ENCODE data around the gene CDK8.

- no peak for TF ChIP-seq POLR2A (IDR thresholded peaks at IDR 0.05)
- TF ChIP-seq, protein P1, sequence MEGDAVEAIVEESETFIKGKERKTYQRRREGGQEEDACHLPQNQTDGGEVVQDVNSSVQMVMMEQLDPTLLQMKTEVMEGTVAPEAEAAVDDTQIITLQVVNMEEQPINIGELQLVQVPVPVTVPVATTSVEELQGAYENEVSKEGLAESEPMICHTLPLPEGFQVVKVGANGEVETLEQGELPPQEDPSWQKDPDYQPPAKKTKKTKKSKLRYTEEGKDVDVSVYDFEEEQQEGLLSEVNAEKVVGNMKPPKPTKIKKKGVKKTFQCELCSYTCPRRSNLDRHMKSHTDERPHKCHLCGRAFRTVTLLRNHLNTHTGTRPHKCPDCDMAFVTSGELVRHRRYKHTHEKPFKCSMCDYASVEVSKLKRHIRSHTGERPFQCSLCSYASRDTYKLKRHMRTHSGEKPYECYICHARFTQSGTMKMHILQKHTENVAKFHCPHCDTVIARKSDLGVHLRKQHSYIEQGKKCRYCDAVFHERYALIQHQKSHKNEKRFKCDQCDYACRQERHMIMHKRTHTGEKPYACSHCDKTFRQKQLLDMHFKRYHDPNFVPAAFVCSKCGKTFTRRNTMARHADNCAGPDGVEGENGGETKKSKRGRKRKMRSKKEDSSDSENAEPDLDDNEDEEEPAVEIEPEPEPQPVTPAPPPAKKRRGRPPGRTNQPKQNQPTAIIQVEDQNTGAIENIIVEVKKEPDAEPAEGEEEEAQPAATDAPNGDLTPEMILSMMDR (IDR thresholded peaks at IDR 0.05): no peak
- no peak for TF ChIP-seq POLR2AphosphoS5 (IDR thresholded peaks at IDR 0.05)
Measured at GRCh38 chr13:26272621-26273020, 18.7 kb downstream of the CDK8 start.
